Glutamatergic neuron (in vitro differentiated cells): ENCODE measurements around the gene ZSWIM3. TPM values are rescaled to one million over a fixed set of nuclear protein-coding genes. Genes with fewer than 3 reads are reported as not detected.

Experiments used
- DNase-seq: peaks from one replicate; pipeline ENCODE4 v3.0.0; 2022
- H3K27ac Mint-ChIP-seq: one replicate; pipeline ENCODE4 v1.8.0; 2020; ENCODE audit warnings: mild to moderate bottlenecking, mixed read lengths, inconsistent platforms; ENCODE audit not compliant: unreplicated experiment
- H3K27me3 Mint-ChIP-seq: one replicate; pipeline ENCODE4 v1.8.0; 2020; ENCODE audit warnings: mild to moderate bottlenecking, moderate library complexity, mixed read lengths, inconsistent platforms; ENCODE audit not compliant: unreplicated experiment
- H3K36me3 Mint-ChIP-seq: one replicate; pipeline ENCODE4 v1.8.0; 2020; ENCODE audit warnings: mild to moderate bottlenecking, mixed read lengths, inconsistent platforms; ENCODE audit not compliant: unreplicated experiment
- H3K4me1 Mint-ChIP-seq: one replicate; pipeline ENCODE4 v1.8.0; 2020; ENCODE audit warnings: mild to moderate bottlenecking, low read depth, mixed read lengths, inconsistent platforms; ENCODE audit not compliant: unreplicated experiment
- H3K4me3 Mint-ChIP-seq: one replicate; pipeline ENCODE4 v1.8.0; 2020; ENCODE audit warnings: mild to moderate bottlenecking, mixed read lengths, inconsistent platforms; ENCODE audit not compliant: unreplicated experiment
- H3K9me3 Mint-ChIP-seq: one replicate; pipeline ENCODE4 v1.8.0; 2020; ENCODE audit warnings: mild to moderate bottlenecking, moderate library complexity, mixed read lengths, inconsistent platforms; ENCODE audit not compliant: unreplicated experiment
- total RNA-seq: library from RNA; stranded (reverse); fragmentation: NEBNext Ultra II Directional; extraction: Animal tissue kit (Norgen Biotek cat#: 25700); gene quantifications from one replicate; pipeline ENCODE4 v1.2.1, GENCODE V29; 2021; ENCODE audit not compliant: unreplicated experiment
- TF ChIP-seq, protein P1 (sequence below): fragments of 200-600 bp; sonication (generic); IDR thresholded peaks from one replicate; pipeline ENCODE4 v1.5.0; 2021; ENCODE audit not compliant: partially characterized antibody, unreplicated experiment

ZSWIM3 gene
- total RNA-seq, 1 donor from 2014 or later = 7.9 TPM

DNA sequence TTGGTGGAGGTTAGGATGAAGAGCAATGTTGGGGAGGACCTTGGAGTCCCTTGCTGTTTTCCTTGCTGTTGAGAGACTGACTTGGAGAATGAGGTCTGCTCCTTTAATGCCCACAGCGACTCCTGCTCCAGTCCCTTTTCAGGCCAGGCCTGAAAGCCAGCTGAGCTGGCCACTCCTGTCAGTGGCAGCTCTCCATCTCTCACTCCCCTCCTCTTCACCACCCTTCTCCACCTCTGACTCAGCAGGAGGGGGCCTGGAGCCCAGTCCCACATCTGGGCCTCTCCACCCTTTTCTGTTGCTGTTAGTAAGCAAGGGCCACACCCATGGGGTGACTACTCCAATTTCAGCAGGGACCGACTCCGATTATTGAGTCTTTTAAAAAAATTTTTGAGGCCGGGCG, 21.6 kb upstream of the ZSWIM3 start:
- H3K27ac Mint-ChIP-seq = no peak overlapping the region
- H3K36me3 Mint-ChIP-seq = no peaks in the 10 kb centered on the region
- peak overlapping the region; percentile 30 for H3K4me3 Mint-ChIP-seq
- DNase-seq = no peak
- H3K9me3 Mint-ChIP-seq = no peaks in the 10 kb centered on the region
- TF ChIP-seq, protein P1, sequence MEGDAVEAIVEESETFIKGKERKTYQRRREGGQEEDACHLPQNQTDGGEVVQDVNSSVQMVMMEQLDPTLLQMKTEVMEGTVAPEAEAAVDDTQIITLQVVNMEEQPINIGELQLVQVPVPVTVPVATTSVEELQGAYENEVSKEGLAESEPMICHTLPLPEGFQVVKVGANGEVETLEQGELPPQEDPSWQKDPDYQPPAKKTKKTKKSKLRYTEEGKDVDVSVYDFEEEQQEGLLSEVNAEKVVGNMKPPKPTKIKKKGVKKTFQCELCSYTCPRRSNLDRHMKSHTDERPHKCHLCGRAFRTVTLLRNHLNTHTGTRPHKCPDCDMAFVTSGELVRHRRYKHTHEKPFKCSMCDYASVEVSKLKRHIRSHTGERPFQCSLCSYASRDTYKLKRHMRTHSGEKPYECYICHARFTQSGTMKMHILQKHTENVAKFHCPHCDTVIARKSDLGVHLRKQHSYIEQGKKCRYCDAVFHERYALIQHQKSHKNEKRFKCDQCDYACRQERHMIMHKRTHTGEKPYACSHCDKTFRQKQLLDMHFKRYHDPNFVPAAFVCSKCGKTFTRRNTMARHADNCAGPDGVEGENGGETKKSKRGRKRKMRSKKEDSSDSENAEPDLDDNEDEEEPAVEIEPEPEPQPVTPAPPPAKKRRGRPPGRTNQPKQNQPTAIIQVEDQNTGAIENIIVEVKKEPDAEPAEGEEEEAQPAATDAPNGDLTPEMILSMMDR = no peak
- H3K27me3 Mint-ChIP-seq = no peaks in the 10 kb centered on the region
- no peaks in the 10 kb centered on the region for H3K4me1 Mint-ChIP-seq

DNA sequence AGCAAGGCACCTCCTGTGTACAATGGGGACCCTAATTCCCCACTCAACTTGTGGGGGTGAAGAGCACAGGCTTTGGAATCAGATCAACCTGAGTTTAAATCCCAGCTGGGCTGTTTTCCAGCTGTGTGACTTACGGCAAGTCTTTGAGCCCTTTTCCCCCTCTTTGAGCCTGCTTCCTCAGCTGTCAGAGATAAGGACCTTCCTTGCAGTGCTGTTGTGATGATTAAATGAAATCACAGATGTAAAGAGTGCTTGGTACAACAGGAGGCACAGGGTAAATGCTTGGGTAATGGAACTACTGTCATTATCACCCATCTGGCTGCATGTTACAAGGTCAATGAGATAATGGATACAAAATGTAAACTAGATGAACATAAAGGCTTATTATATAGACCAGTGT, 20.6 kb upstream of the ZSWIM3 start:
- Mint-ChIP-seq H3K27ac (no peak overlapping the region), H3K36me3 (no peaks in the 10 kb centered on the region), H3K4me3 (no peak overlapping the region), H3K4me1 (no peaks in the 10 kb centered on the region), H3K27me3 (no peaks in the 10 kb centered on the region), H3K9me3 (no peaks in the 10 kb centered on the region)
- TF ChIP-seq, protein P1 = no peak
- no peak for DNase-seq

DNA sequence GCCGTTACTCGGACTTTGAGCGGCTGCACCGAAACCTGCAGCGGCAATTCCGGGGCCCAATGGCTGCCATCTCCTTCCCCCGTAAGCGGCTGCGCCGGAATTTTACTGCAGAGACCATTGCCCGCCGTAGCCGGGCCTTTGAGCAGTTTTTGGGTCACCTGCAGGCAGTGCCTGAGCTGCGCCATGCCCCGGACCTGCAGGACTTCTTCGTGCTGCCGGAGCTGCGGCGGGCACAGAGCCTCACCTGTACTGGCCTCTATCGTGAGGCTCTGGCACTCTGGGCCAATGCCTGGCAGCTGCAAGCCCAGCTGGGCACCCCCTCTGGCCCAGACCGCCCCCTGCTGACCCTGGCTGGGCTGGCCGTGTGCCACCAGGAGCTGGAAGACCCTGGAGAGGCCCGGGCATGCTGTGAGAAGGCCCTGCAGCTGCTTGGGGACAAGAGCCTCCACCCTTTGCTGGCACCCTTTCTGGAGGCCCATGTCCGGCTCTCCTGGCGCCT, 16.7 kb upstream of the ZSWIM3 start:
- H3K4me3 Mint-ChIP-seq = no peak overlapping the region
- TF ChIP-seq, protein P1 = no peak
- H3K36me3 Mint-ChIP-seq = no peaks in the 10 kb centered on the region
- no peaks in the 10 kb centered on the region for H3K4me1 Mint-ChIP-seq
- DNase-seq = no peak
- peaks cover 2% of the 10 kb centered on the region for H3K27me3 Mint-ChIP-seq
- H3K9me3 Mint-ChIP-seq = no peaks in the 10 kb centered on the region
- no peak overlapping the region for H3K27ac Mint-ChIP-seq

DNA sequence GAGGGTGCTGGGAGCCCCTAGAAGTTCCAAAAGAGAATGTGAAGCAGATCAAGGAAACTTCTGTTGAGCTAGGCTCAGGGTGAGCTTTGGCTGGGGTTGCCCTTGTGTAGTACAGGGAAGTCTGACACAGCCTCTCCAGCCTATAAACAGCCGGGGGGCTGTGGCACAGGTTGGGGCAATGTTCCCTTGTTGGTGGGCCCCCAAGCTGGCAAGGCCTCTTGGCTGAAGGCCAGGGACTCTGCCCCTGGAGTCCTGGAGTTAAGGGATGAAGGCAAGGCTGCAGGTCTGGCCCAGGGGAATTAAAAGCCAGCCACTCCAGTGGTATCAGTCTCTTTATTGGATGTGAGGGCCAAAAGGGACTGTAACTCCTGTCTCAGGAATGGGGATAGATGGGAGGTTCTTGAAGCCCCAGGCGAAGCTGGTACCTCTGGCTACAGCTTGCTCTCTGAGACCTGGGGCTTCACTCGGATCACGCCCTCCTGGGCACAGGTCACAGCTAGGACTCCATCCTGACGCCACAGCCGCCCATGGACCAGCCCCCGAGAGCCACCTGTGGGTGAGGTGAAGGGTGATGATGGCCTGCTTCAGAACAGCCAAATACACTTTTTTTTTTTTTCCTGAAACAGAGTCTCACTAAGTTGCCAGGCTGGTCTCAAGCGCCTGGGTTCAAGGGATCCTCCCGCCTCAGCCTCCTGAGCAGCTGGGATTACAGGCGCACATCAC, 15.8 kb upstream of the ZSWIM3 start:
- Mint-ChIP-seq H3K27me3 (peaks cover 2% of the 10 kb centered on the region), H3K4me1 (no peaks in the 10 kb centered on the region), H3K4me3 (no peak overlapping the region), H3K9me3 (no peaks in the 10 kb centered on the region), H3K27ac (no peak overlapping the region), H3K36me3 (no peaks in the 10 kb centered on the region)
- TF ChIP-seq, protein P1 = no peak
- no peak for DNase-seq

DNA sequence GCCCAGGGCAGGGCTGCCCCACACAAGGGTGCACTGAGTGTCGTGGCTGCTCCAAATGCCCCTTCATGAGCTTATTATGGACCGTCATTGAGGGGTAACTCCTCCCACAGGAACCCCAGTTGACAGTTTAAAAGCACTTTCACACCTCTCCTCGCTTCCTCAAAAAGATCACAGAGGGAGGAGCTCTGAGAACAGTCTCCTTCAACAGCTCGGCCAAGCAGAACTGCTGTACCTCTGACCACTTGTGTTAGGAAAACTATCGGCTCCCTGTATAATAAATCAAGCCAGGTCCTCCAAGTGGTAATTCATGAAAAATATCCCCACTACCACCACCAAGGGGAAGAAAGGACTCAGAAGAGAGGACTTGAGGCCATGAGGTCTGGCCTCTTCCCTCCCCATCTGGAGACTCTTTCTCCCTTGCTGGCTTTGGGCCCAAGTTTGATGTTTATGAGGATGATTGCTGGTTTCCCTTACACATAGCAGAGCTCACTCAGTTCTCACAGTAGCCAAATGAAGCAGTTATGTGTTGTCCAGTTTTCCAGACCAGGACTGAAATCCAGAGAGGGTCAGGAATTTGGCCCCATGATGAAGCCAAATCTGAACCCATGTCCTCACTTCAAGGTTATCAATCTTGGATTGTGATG, 15.1 kb upstream of the ZSWIM3 start:
- TF ChIP-seq, protein P1 = no peak
- Mint-ChIP-seq H3K4me3 (no peak overlapping the region), H3K27me3 (peaks cover 2% of the 10 kb centered on the region), H3K9me3 (no peaks in the 10 kb centered on the region), H3K4me1 (no peaks in the 10 kb centered on the region), H3K27ac (no peak overlapping the region), H3K36me3 (no peaks in the 10 kb centered on the region)
- no peak for DNase-seq
